Liver (tissue), 9 donors: ENCODE data around the gene FRZB. TPM values are rescaled to one million over a fixed set of nuclear protein-coding genes. Genes with fewer than 3 reads are reported as not detected.
A peak's percentile ranks its signal among the peaks of the same experiment; 100 is the strongest.

Experiments used
- DNase-seq: peaks from one replicate; pipeline ENCODE4 v3.0.0-alpha.2; 2017; ENCODE audit warnings: low spot score
- H3K27ac ChIP-seq, 2 donors: one replicate each; pipeline ENCODE4 v1.7.0; 2013; ENCODE audit warnings: inconsistent platforms in 2 of 2, low read length in 2 of 2, control low read depth in 1 of 2, low read depth in 1 of 2, mild to moderate bottlenecking in 1 of 2
- H3K27me3 ChIP-seq, 4 donors: one replicate each; pipeline versions ENCODE4 v1.6.1 to v1.7.0; 2013; ENCODE audit warnings: low read length in 3 of 4, inconsistent platforms in 1 of 4, mild to moderate bottlenecking in 1 of 4, moderate library complexity in 1 of 4; ENCODE audit not compliant: control insufficient read depth in 4 of 4, insufficient read depth in 4 of 4
- H3K36me3 ChIP-seq, 4 donors: one replicate each; pipeline versions ENCODE4 v1.6.1 to v1.7.0; 2013; ENCODE audit warnings: low read length in 3 of 4, mild to moderate bottlenecking in 3 of 4, low read depth in 1 of 4, moderate library complexity in 1 of 4; ENCODE audit not compliant: control insufficient read depth in 4 of 4, insufficient read depth in 3 of 4
- H3K4me1 ChIP-seq, 4 donors: one replicate each; pipeline versions ENCODE4 v1.6.1 to v1.7.0; 2013; ENCODE audit warnings: low read length in 3 of 4, mild to moderate bottlenecking in 3 of 4, moderate library complexity in 1 of 4; ENCODE audit not compliant: control insufficient read depth in 4 of 4, insufficient read depth in 4 of 4
- H3K4me3 ChIP-seq, 3 donors: one replicate each; pipeline versions ENCODE4 v1.6.1 to v1.7.0; 2013; ENCODE audit warnings: low read length in 3 of 3, control low read depth in 1 of 3, low read depth in 1 of 3, mild to moderate bottlenecking in 1 of 3
- H3K9ac ChIP-seq, 2 donors: one replicate each; pipeline ENCODE4 v1.7.0; 2013; ENCODE audit warnings: low read length in 2 of 2, mild to moderate bottlenecking in 2 of 2, moderate library complexity in 2 of 2, control low read depth in 1 of 2, low read depth in 1 of 2
- H3K9me3 ChIP-seq, 4 donors: one replicate each; pipeline versions ENCODE4 v1.6.1 to v1.7.0; 2013; ENCODE audit warnings: low read length in 3 of 4; ENCODE audit not compliant: control insufficient read depth in 4 of 4
- ATF3 ChIP-seq: IDR thresholded peaks from 2 replicates; pipeline ENCODE4 v1.6.1; 2016; ENCODE audit warnings: antibody characterized with exemption
- EGR1 ChIP-seq, 2 donors: IDR thresholded peaks; 2 replicates each; pipeline ENCODE4 v1.6.1; 2016 to 2018; ENCODE audit warnings: antibody characterized with exemption in 2 of 2, low read depth in 2 of 2
- FOXA1 ChIP-seq: IDR thresholded peaks from 2 replicates; pipeline ENCODE4 v1.6.1; 2016; ENCODE audit warnings: antibody characterized with exemption
- FOXA2 ChIP-seq: IDR thresholded peaks from 2 replicates; pipeline ENCODE4 v1.6.1; 2016; ENCODE audit warnings: antibody characterized with exemption
- GABPA ChIP-seq, 2 donors: IDR thresholded peaks in 1 of 2; conservative IDR thresholded peaks in 1 of 2; 2 replicates each; pipeline ENCODE4 v1.6.1; 2016; ENCODE audit warnings: antibody characterized with exemption in 2 of 2, mild to moderate bottlenecking in 1 of 2, moderate library complexity in 1 of 2
- HNF4A ChIP-seq, 2 donors: conservative IDR thresholded peaks; 2 replicates each; pipeline ENCODE4 v1.6.1; 2016; ENCODE audit warnings: antibody characterized with exemption in 2 of 2, mild to moderate bottlenecking in 2 of 2
- HNF4G ChIP-seq: IDR thresholded peaks from 2 replicates; pipeline ENCODE4 v1.6.1; 2016; ENCODE audit warnings: antibody characterized with exemption
- JUND ChIP-seq, 2 donors: IDR thresholded peaks; 2 replicates each; pipeline ENCODE4 v1.6.1; 2016; ENCODE audit warnings: antibody characterized with exemption in 2 of 2
- MAX ChIP-seq: IDR thresholded peaks from 2 replicates; pipeline ENCODE4 v1.6.1; 2016; ENCODE audit warnings: antibody characterized with exemption
- NR2F2 ChIP-seq: IDR thresholded peaks from 2 replicates; pipeline ENCODE4 v1.6.1; 2016; ENCODE audit warnings: antibody characterized with exemption
- RAD21 ChIP-seq, 2 donors: IDR thresholded peaks; 2 replicates each; pipeline ENCODE4 v1.6.1; 2016; ENCODE audit warnings: antibody characterized with exemption in 2 of 2, mild to moderate bottlenecking in 2 of 2
- RXRA ChIP-seq, 2 donors: IDR thresholded peaks; 2 replicates each; pipeline ENCODE4 v1.6.1; 2017 to 2018; ENCODE audit warnings: antibody characterized with exemption in 2 of 2, mild to moderate bottlenecking in 1 of 2
- SP1 ChIP-seq: IDR thresholded peaks from 2 replicates; pipeline ENCODE4 v1.6.1; 2018; ENCODE audit warnings: antibody characterized with exemption, mild to moderate bottlenecking
- TAF1 ChIP-seq: conservative IDR thresholded peaks from 2 replicates; pipeline ENCODE4 v1.6.1; 2016; ENCODE audit warnings: antibody characterized with exemption, mild to moderate bottlenecking
- YY1 ChIP-seq: IDR thresholded peaks from 2 replicates; pipeline ENCODE4 v1.6.1; 2016; ENCODE audit warnings: antibody characterized with exemption, mild to moderate bottlenecking
- WGBS: extraction: QIAGEN DNeasy Blood & Tissue Kit; methylation state at CpG from one replicate; pipeline ENCODE4 v1.1.7; 2013; 5-methylcytosine and 5-hydroxymethylcytosine counted together
- polyA plus RNA-seq, 2 donors: library from polyadenylated mRNA; stranded (reverse) in 1 of 2; unstranded in 1 of 2; fragments of 200-250 nt in 1 of 2; fragments of >200 nt in 1 of 2; fragmentation: Nextera tagmentation in 1 of 2; extraction: Ambion mirVana in 1 of 2; gene quantifications; one replicate each; pipeline versions ENCODE4 v1.2.1 to v1.2.3, GENCODE V29; 2013 to 2015
- total RNA-seq, 2 donors: library from RNA; depleted of rRNA; stranded (reverse); fragments of >200 nt; gene quantifications; one replicate each; pipeline ENCODE4 v1.2.3, GENCODE V29; 2014
- TF ChIP-seq, protein P1 (sequence below): fragments of 150-350 bp; IDR thresholded peaks from 2 replicates; pipeline ENCODE4 v1.5.1; 2017; ENCODE audit warnings: improper control_type of control experiment, low read depth, low read length; ENCODE audit not compliant: missing input control
- TF ChIP-seq, protein P2 (sequence below): IDR thresholded peaks from 2 replicates; pipeline ENCODE4 v1.6.1; 2016; ENCODE audit warnings: antibody characterized with exemption, mild to moderate bottlenecking
- TF ChIP-seq, protein P3 (sequence below): IDR thresholded peaks from 2 replicates; pipeline ENCODE4 v1.6.1; 2016; ENCODE audit warnings: antibody characterized with exemption
- donor health status: healthy.
- donor health status: healthy.
- donor health status: healthy.
- donor health status: healthy.
- donor health status: healthy.

Gene FRZB
- total and polyA plus RNA-seq, 4 donors = 0.17 to 1.0 (median 0.54) TPM

- Histone ChIP-seq H3K4me3 (no peak overlapping the region), H3K9me3 (no peaks in the 10 kb centered on the region), H3K4me1 (peaks cover 4 to 47% (median 27%) of the 10 kb centered on the region in 4 donors), H3K27ac (peak overlapping the region in 1 of 2 donors; percentile 22), H3K36me3 (no peaks in the 10 kb centered on the region), H3K27me3 (no peaks in the 10 kb centered on the region), H3K9ac (no peak overlapping the region)
- no peak for DNase-seq
- WGBS = 36% methylated on average over 2 of the region's 2 CpGs
- TF ChIP-seq, protein P1, sequence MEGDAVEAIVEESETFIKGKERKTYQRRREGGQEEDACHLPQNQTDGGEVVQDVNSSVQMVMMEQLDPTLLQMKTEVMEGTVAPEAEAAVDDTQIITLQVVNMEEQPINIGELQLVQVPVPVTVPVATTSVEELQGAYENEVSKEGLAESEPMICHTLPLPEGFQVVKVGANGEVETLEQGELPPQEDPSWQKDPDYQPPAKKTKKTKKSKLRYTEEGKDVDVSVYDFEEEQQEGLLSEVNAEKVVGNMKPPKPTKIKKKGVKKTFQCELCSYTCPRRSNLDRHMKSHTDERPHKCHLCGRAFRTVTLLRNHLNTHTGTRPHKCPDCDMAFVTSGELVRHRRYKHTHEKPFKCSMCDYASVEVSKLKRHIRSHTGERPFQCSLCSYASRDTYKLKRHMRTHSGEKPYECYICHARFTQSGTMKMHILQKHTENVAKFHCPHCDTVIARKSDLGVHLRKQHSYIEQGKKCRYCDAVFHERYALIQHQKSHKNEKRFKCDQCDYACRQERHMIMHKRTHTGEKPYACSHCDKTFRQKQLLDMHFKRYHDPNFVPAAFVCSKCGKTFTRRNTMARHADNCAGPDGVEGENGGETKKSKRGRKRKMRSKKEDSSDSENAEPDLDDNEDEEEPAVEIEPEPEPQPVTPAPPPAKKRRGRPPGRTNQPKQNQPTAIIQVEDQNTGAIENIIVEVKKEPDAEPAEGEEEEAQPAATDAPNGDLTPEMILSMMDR = no peak
- TF ChIP-seq RXRA (IDR thresholded peaks at IDR 0.05) (peak; percentile 27 to 52), HNF4A (conservative IDR thresholded peaks at IDR 0.05) (peak; percentile 50 to 65), RAD21 (IDR thresholded peaks at IDR 0.05) (no peak), GABPA (IDR thresholded peaks at IDR 0.05 in 1 of 2, conservative IDR thresholded peaks at IDR 0.05 in 1 of 2) (no peak), SP1 (peak; percentile 61), TAF1 (no peak), MAX (no peak), NR2F2 (no peak), ATF3 (peak; percentile 38), HNF4G (no peak), YY1 (peak; percentile 53), FOXA2 (peak; percentile 7), FOXA1 (no peak), JUND (IDR thresholded peaks at IDR 0.05) (peak in 1 of 2 donors; percentile 32), EGR1 (IDR thresholded peaks at IDR 0.05; ENCODE audit: low read depth in 2 of 2) (no peak)
- TF ChIP-seq, protein P2, sequence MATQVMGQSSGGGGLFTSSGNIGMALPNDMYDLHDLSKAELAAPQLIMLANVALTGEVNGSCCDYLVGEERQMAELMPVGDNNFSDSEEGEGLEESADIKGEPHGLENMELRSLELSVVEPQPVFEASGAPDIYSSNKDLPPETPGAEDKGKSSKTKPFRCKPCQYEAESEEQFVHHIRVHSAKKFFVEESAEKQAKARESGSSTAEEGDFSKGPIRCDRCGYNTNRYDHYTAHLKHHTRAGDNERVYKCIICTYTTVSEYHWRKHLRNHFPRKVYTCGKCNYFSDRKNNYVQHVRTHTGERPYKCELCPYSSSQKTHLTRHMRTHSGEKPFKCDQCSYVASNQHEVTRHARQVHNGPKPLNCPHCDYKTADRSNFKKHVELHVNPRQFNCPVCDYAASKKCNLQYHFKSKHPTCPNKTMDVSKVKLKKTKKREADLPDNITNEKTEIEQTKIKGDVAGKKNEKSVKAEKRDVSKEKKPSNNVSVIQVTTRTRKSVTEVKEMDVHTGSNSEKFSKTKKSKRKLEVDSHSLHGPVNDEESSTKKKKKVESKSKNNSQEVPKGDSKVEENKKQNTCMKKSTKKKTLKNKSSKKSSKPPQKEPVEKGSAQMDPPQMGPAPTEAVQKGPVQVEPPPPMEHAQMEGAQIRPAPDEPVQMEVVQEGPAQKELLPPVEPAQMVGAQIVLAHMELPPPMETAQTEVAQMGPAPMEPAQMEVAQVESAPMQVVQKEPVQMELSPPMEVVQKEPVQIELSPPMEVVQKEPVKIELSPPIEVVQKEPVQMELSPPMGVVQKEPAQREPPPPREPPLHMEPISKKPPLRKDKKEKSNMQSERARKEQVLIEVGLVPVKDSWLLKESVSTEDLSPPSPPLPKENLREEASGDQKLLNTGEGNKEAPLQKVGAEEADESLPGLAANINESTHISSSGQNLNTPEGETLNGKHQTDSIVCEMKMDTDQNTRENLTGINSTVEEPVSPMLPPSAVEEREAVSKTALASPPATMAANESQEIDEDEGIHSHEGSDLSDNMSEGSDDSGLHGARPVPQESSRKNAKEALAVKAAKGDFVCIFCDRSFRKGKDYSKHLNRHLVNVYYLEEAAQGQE = no peak
- TF ChIP-seq, protein P3, sequence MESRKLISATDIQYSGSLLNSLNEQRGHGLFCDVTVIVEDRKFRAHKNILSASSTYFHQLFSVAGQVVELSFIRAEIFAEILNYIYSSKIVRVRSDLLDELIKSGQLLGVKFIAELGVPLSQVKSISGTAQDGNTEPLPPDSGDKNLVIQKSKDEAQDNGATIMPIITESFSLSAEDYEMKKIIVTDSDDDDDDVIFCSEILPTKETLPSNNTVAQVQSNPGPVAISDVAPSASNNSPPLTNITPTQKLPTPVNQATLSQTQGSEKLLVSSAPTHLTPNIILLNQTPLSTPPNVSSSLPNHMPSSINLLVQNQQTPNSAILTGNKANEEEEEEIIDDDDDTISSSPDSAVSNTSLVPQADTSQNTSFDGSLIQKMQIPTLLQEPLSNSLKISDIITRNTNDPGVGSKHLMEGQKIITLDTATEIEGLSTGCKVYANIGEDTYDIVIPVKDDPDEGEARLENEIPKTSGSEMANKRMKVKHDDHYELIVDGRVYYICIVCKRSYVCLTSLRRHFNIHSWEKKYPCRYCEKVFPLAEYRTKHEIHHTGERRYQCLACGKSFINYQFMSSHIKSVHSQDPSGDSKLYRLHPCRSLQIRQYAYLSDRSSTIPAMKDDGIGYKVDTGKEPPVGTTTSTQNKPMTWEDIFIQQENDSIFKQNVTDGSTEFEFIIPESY = no peak
Measured at GRCh38 chr2:182911813-182912517, 45.5 kb upstream of the FRZB start.
